ENCODE data around the gene PDZD4.

PDZD4 gene

DNA sequence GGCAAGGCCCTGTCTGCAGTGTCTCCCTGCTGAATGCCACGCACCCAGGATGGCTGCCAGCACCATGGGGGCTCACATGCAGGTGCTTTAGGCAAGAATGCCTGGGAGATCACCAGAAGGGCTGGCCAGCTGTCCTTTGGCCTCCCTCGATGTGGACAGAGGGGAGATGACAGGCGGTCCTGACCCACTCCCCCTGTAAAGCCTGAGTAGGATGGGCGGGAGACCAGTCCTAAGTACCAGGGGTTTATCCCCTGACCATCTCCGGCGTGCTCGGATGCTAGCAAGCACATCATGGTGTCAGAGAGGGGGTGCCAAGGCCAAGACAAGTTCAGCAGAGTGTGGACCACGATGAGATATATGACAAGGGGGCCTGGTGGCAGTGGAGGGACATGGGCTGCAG is 5.3 kb downstream of the PDZD4 start:
- DNase-seq (ENCODE audit: extremely low read depth, insufficient read length) = no peak
- no peak overlapping the region for H3K4me3 ChIP-seq (replicated peaks; ENCODE audit: low read depth, low read length)
- no peaks in the 10 kb centered on the region; the same call in 1 of the 2 replicates for H3K27me3 ChIP-seq (replicated peaks; ENCODE audit: control insufficient read depth, insufficient read depth, low read length)
- no peaks in the 10 kb centered on the region for H3K36me3 ChIP-seq (ENCODE audit: control insufficient read depth, insufficient read depth, low read length)
- TF ChIP-seq, protein P1, sequence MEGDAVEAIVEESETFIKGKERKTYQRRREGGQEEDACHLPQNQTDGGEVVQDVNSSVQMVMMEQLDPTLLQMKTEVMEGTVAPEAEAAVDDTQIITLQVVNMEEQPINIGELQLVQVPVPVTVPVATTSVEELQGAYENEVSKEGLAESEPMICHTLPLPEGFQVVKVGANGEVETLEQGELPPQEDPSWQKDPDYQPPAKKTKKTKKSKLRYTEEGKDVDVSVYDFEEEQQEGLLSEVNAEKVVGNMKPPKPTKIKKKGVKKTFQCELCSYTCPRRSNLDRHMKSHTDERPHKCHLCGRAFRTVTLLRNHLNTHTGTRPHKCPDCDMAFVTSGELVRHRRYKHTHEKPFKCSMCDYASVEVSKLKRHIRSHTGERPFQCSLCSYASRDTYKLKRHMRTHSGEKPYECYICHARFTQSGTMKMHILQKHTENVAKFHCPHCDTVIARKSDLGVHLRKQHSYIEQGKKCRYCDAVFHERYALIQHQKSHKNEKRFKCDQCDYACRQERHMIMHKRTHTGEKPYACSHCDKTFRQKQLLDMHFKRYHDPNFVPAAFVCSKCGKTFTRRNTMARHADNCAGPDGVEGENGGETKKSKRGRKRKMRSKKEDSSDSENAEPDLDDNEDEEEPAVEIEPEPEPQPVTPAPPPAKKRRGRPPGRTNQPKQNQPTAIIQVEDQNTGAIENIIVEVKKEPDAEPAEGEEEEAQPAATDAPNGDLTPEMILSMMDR (IDR thresholded peaks at IDR 0.05; ENCODE audit: insufficient read depth, low read length, poor library complexity, severe bottlenecking) = no peak

DNA sequence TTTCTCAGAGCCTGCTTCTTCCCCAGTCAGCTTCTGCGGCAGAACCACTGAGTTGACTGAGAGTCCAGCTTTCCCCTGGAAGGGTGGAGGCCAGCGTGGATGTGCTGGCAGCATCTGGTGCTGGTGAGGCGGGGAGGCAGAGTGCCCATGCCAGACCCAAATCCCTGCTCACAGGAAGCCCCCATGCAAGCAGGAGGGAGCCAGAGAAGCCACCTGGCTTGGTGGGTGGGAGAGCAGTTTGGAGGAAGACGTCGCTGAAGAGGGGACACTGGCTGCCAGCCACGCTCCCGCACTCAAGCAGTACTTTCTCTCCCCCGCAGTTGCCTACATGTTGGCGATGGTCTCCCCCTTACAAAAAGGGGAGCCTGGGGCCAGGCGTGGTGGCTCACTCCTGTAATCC is 6.0 kb downstream of the PDZD4 start:
- no peaks in the 10 kb centered on the region; the same call in 1 of the 2 replicates for H3K27me3 ChIP-seq (replicated peaks; ENCODE audit: control insufficient read depth, insufficient read depth, low read length)
- no peak overlapping the region for H3K4me3 ChIP-seq (replicated peaks; ENCODE audit: low read depth, low read length)
- TF ChIP-seq, protein P1 (IDR thresholded peaks at IDR 0.05; ENCODE audit: insufficient read depth, low read length, poor library complexity, severe bottlenecking) = no peak
- no peaks in the 10 kb centered on the region for H3K36me3 ChIP-seq (ENCODE audit: control insufficient read depth, insufficient read depth, low read length)
- DNase-seq (ENCODE audit: extremely low read depth, insufficient read length) = no peak

DNA sequence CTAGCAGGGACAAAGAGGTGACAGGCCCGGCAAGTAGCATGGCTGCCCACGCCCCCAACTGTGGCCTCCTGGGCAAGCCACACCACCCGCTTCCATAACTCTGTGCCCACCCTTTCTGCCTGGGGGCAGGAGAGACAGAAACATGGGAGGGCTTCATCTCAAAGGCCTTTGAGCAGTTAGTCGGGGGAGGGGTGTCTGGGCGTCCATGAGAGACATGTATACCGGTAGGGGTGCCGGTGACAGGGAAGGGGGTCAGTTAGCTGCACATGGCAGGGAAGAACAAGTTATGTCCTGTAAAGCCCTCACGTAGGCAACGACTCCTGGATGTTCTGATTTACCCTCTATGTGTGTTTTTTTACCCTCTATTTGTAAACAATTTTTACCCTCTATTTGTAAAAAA is 9.3 kb downstream of the PDZD4 start:
- Histone ChIP-seq H3K27me3 (replicated peaks; ENCODE audit: control insufficient read depth, insufficient read depth, low read length) (no peaks in the 10 kb centered on the region; the same call in 1 of the 2 replicates), H3K4me3 (replicated peaks; ENCODE audit: low read depth, low read length) (no peak overlapping the region), H3K36me3 (ENCODE audit: control insufficient read depth, insufficient read depth, low read length) (no peaks in the 10 kb centered on the region)
- TF ChIP-seq, protein P1 (IDR thresholded peaks at IDR 0.05; ENCODE audit: insufficient read depth, low read length, poor library complexity, severe bottlenecking) = no peak
- no peak for DNase-seq (ENCODE audit: extremely low read depth, insufficient read length)

DNA sequence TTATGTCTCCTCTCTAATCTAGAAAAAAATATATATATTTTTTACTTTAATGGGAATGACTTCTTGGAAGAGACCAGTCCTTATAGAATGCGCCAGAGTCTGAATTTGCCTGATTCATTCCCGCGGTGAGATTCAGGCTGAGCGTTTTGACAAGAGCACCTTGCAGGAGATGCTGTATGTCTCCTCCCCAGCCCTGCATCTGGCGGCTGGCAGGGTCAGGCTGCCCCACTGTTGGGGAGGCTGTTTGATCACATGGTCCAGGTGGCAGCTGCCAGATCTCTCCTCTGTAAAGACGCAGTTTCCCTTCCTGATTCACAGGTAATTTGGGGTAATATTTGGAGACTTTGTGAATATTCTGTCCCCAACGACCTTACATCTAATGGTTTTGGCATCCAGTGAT is 9.7 kb downstream of the PDZD4 start:
- H3K4me3 ChIP-seq (replicated peaks; ENCODE audit: low read depth, low read length) = no peak overlapping the region

DNA sequence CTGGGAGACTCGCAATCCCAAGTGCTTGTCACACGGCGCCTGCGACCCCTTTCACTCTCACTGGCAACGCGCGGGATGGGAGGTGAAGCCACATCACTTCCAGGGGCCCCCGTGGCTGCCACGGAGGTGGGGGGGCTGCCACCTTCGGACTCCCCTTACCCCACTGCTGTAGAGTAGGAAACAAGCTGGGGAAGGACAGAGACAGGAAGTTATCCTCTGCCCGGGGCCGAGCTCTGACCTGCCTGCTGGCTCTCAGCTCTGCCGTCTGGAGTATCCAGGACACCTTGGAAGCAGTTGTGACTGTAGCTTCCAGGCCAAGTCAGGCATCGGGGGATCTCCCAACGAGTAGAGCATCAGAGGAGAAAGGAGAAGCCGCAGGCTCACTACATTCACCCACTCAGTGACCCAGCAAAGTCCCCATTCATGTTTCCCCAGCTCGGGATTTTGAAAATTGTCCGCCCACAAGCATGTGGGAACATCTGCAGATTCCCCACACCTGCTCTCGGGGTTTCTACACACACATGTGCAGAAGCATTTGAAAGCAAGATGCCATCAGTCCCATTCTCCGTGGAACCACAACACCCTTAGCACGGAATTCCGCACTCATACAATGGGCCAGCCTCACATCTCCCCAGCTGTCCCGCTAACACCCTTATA is 10.8 kb downstream of the PDZD4 start:
- no peaks in the 10 kb centered on the region; the same call in 1 of the 2 replicates for H3K27me3 ChIP-seq (replicated peaks; ENCODE audit: control insufficient read depth, insufficient read depth, low read length)
- DNase-seq (ENCODE audit: extremely low read depth, insufficient read length) = no peak
- TF ChIP-seq, protein P1 (IDR thresholded peaks at IDR 0.05; ENCODE audit: insufficient read depth, low read length, poor library complexity, severe bottlenecking) = no peak
- H3K4me3 ChIP-seq (replicated peaks; ENCODE audit: low read depth, low read length) = no peak overlapping the region
- no peaks in the 10 kb centered on the region for H3K36me3 ChIP-seq (ENCODE audit: control insufficient read depth, insufficient read depth, low read length)

More for the DNA sequence above, 9.7 kb downstream of the PDZD4 start:
- TF ChIP-seq, protein P1 (IDR thresholded peaks at IDR 0.05; ENCODE audit: insufficient read depth, low read length, poor library complexity, severe bottlenecking) = no peak
- H3K36me3 ChIP-seq (ENCODE audit: control insufficient read depth, insufficient read depth, low read length) = no peaks in the 10 kb centered on the region
- DNase-seq (ENCODE audit: extremely low read depth, insufficient read length) = no peak
- no peaks in the 10 kb centered on the region; the same call in 1 of the 2 replicates for H3K27me3 ChIP-seq (replicated peaks; ENCODE audit: control insufficient read depth, insufficient read depth, low read length)

All from GM06990 (cell line).